Neural cell (in vitro differentiated cells): ENCODE results near the gene APPBP2.

Experiments
- CTCF ChIP-seq: fragments of 450-650 bp; IDR thresholded peaks from 2 replicates; pipeline ENCODE4 v1.5.1; 2014; ENCODE audit warnings: antibody characterized with exemption, mild to moderate bottlenecking, moderate library complexity; ENCODE audit not compliant: poor library complexity, severe bottlenecking
- EP300 ChIP-seq: fragments of 450-650 bp; conservative IDR thresholded peaks from 2 replicates; pipeline ENCODE4 v1.6.1; 2014; ENCODE audit warnings: antibody characterized with exemption, mild to moderate bottlenecking, moderate library complexity; ENCODE audit not compliant: poor library complexity, severe bottlenecking
- EZH2 ChIP-seq: fragments of 200-600, 300-800 bp; shearing (Covaris generic), sonication (generic); IDR thresholded peaks from 2 replicates; pipeline ENCODE4 v1.6.1; 2014; ENCODE audit warnings: antibody characterized with exemption, low read length, borderline replicate concordance, mild to moderate bottlenecking; ENCODE audit not compliant: insufficient read depth, poor library complexity, severe bottlenecking
- POLR2AphosphoS5 ChIP-seq: IDR thresholded peaks from 2 replicates; pipeline ENCODE4 v1.6.1; 2012
- RAD21 ChIP-seq: fragments of 450-650 bp; conservative IDR thresholded peaks from 2 replicates; pipeline ENCODE4 v1.6.1; 2014; ENCODE audit warnings: antibody characterized with exemption, mild to moderate bottlenecking, moderate library complexity
- REST ChIP-seq: IDR thresholded peaks from 2 replicates; pipeline ENCODE4 v1.6.1; 2012; ENCODE audit warnings: borderline replicate concordance
- SMC3 ChIP-seq: fragments of 450-650 bp; conservative IDR thresholded peaks from 2 replicates; pipeline ENCODE4 v1.6.1; 2014; ENCODE audit warnings: antibody characterized with exemption, mild to moderate bottlenecking, moderate library complexity; ENCODE audit not compliant: poor library complexity
- TAF1 ChIP-seq: IDR thresholded peaks from 2 replicates; pipeline ENCODE4 v1.6.1; 2012; ENCODE audit warnings: low read depth

GRCh38 chr17:60451071-60451470, 75.0 kb downstream of the APPBP2 start:
- TF ChIP-seq CTCF (no peak), EZH2 (no peak), RAD21 (no peak), POLR2AphosphoS5 (no peak), TAF1 (no peak), REST (no peak), SMC3 (no peak), EP300 (no peak)
